Stimulated activated CD8-positive, alpha-beta memory T cell treated with anti-CD3 and anti-CD28 coated beads, Interleukin-15, amount 100 ng/mL, for 48 hours (primary cell): ENCODE results near the gene SLC2A8.
A peak's percentile ranks its signal among the peaks of the same experiment; 100 is the strongest.

Experiments
- DNase-seq, 2 donors: peaks; one replicate each; pipeline ENCODE4 v3.0.0-alpha.2; 2020; ENCODE audit warnings: low read depth in 2 of 2

Gene SLC2A8

GRCh38 chr9:127403507-127404192 lies 6.7 kb downstream of the SLC2A8 start:
- no peak for DNase-seq

- no peak for DNase-seq
These were observed 7.7 kb downstream of the SLC2A8 start for GRCh38 chr9:127404631-127405030.

- no peak for DNase-seq
These were observed 8.6 kb downstream of the SLC2A8 start for GRCh38 chr9:127405344-127406125.

- DNase-seq, result no peak
These were observed 10.0 kb downstream of the SLC2A8 start for GRCh38 chr9:127406799-127407491.

- DNase-seq, result no peak
These were observed 10.5 kb downstream of the SLC2A8 start for GRCh38 chr9:127407492-127407843.

GRCh38 chr9:127411122-127411521 lies 14.2 kb downstream of the SLC2A8 start:
- no peak for DNase-seq

GRCh38 chr9:127415141-127415540 lies 18.2 kb downstream of the SLC2A8 start:
- DNase-seq, result no peak

- no peak for DNase-seq
These were observed 18.7 kb downstream of the SLC2A8 start for GRCh38 chr9:127415657-127416056.

- DNase-seq, result no peak
These were observed 20.4 kb downstream of the SLC2A8 start for GRCh38 chr9:127417131-127418036.

- no peak for DNase-seq
These were observed 21.1 kb downstream of the SLC2A8 start for GRCh38 chr9:127418037-127418471.

GRCh38 chr9:127419348-127419747 lies 22.4 kb downstream of the SLC2A8 start:
- no peak for DNase-seq

GRCh38 chr9:127421057-127421456 lies 24.1 kb downstream of the SLC2A8 start:
- no peak for DNase-seq

GRCh38 chr9:127422133-127422782 lies 25.3 kb downstream of the SLC2A8 start:
- DNase-seq, result no peak

- DNase-seq, result no peak
These were observed 25.8 kb downstream of the SLC2A8 start for GRCh38 chr9:127422787-127423186.

GRCh38 chr9:127423476-127423933 lies 26.5 kb downstream of the SLC2A8 start:
- no peak for DNase-seq

GRCh38 chr9:127423934-127424675 lies 27.1 kb downstream of the SLC2A8 start, which contains the start of gene ZNF79:
ZNF79 (plus strand) TSS chr9:127424382; CDS start chr9:127424788, 406 bp downstream.
- DNase-seq, result peak; percentile 92

- DNase-seq, result no peak
These were observed 27.7 kb downstream of the SLC2A8 start for GRCh38 chr9:127424676-127424999.

- peak in 1 of 2 donors; percentile 45 for DNase-seq
These were observed 29.8 kb downstream of the SLC2A8 start for GRCh38 chr9:127426756-127427155.

GRCh38 chr9:127428348-127428747 lies 31.4 kb downstream of the SLC2A8 start:
- no peak for DNase-seq

- DNase-seq, result no peak
These were observed 33.4 kb downstream of the SLC2A8 start for GRCh38 chr9:127430415-127430814.
